Mucosa of stomach (tissue), 1 donor: ENCODE measurements around the gene ZFYVE16.
"Not testable (repeated sequence)": the region's sequence is repeated elsewhere in the genome, so short reads cannot be mapped to it uniquely, and the experiment has no call there.

Source experiments
- H3K27me3 ChIP-seq: one replicate; pipeline ENCODE4 v1.7.0; 2013; ENCODE audit warnings: mild to moderate bottlenecking, low read length; ENCODE audit not compliant: control insufficient read depth, insufficient read depth
- H3K36me3 ChIP-seq: one replicate; pipeline ENCODE4 v1.7.0; 2013; ENCODE audit warnings: low read length; ENCODE audit not compliant: control insufficient read depth, insufficient read depth
- H3K4me1 ChIP-seq: one replicate; pipeline ENCODE4 v1.7.0; 2013; ENCODE audit warnings: mild to moderate bottlenecking, low read length; ENCODE audit not compliant: control insufficient read depth, insufficient read depth
- H3K4me3 ChIP-seq: one replicate; pipeline ENCODE4 v1.7.0; 2013; ENCODE audit warnings: low read length
- H3K9ac ChIP-seq: one replicate; pipeline ENCODE4 v1.7.0; 2013; ENCODE audit warnings: mild to moderate bottlenecking, low read length, moderate library complexity
- H3K9me3 ChIP-seq: one replicate; pipeline ENCODE4 v1.7.0; 2013; ENCODE audit warnings: mild to moderate bottlenecking, low read length, moderate library complexity; ENCODE audit not compliant: control insufficient read depth
- donor health status: Pancreatic carcinoma.

ZFYVE16 gene

DNA sequence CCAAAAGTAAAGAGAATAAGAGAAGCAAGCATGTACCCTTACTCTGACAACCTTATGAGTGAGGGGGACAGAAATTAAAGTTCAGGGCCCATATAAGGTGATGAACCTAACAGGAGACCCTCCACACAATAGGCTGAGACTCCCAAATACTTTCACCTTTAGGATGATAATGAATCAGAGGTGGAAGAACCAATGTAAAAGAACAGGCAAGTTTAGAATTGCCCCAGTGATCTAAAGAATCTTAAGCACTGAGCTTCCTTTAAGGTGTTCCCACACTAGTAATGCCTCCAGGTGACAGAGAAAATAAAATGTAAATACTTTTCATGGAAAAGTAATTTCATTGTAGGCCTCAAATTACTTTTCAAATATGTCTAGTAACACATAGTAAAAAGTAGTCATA, 71.8 kb downstream of the ZFYVE16 start:
- no peak overlapping the region for H3K9ac ChIP-seq

DNA sequence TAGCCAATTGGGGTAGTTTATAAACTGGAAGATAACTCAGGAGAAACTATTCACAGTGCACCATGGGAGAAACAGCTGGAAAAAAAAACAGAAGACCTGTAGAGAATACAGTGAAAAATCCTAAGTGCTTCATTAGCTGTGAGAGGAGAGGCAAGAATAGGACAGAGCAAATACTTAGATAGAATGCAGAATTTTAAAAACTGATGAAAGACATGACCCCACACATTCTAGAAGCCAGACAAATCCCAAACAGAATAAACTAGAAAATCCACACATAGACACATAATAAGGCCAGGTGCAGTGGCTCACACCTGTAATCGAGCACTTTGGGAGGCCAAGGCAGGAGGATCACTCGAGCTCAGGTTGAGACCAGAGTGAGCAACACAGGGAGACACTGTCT, 72.5 kb downstream of the ZFYVE16 start:
- no peaks in the 10 kb centered on the region for H3K9me3 ChIP-seq
- H3K36me3 ChIP-seq = no peaks in the 10 kb centered on the region
- H3K27me3 ChIP-seq = no peaks in the 10 kb centered on the region
- no peak overlapping the region for H3K4me3 ChIP-seq
- H3K9ac ChIP-seq = no peak overlapping the region
- peaks cover 13% of the 10 kb centered on the region for H3K4me1 ChIP-seq

More for the DNA sequence above, 71.8 kb downstream of the ZFYVE16 start:
- H3K4me3 ChIP-seq = no peak overlapping the region
- no peaks in the 10 kb centered on the region for H3K36me3 ChIP-seq
- H3K27me3 ChIP-seq = no peaks in the 10 kb centered on the region
- peaks cover 13% of the 10 kb centered on the region for H3K4me1 ChIP-seq
- H3K9me3 ChIP-seq = no peaks in the 10 kb centered on the region

DNA sequence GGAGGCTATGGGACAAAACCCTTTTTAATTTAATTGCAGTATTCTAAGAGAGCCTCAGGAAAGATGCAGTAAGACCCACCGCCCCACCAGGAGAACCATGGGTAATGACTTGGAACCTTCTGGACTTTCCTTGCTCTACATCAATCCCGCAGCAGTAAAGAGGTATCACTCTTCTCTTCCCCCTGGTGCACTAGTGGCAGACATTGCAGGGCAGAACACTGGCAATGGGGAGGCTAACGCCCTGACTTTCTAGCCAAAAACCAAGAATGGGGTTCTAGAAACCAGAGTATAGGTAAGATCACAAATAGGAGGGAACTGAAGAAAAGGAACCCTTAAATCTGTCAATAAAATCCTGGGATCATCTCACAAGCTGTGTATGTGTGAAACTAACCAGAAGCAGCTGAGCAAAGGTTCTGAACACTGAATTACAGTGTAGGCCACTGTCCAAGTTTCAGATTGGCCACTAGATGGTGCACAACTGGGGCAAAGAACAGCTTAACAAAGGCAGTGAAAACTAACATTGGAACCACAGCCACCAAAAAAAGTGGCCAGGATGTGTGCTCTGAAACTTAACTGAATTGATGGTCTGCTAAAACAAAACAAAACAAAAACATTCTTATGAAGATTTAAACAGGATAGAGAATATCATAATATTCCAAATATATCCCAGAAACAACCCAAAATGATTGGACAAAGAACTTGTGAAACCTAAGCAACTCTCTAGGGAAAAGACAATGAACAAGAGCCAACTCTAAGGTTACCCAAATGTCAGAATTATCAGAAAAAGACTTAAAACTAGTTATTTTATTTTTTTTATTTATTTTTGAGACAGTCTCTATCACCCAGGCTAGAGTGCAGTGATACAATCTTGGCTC, 73.4 kb downstream of the ZFYVE16 start:
- H3K4me1 ChIP-seq = peaks cover 13% of the 10 kb centered on the region
- no peak overlapping the region for H3K9ac ChIP-seq
- no peaks in the 10 kb centered on the region for H3K9me3 ChIP-seq
- H3K36me3 ChIP-seq = no peaks in the 10 kb centered on the region
- no peak overlapping the region for H3K4me3 ChIP-seq
- H3K27me3 ChIP-seq = no peaks in the 10 kb centered on the region

DNA sequence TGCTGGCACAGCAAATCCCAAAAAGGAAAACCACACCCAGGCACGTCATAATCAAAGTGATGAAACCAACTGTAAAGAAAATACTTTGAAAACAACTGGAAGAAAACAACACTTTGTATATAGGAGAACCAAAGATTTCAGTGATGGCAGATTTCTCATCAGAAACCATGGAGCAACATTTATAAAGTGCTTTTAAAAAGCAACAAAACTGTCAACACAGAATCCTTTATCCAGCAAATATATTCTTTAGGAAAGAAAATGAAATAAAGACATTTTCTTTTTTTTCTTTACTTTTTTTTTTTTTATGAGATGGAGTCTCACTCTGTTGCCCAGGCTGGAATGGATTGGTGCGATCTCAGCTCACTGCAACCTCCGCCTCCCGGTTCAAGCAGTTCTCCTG, 74.7 kb downstream of the ZFYVE16 start:
- no peaks in the 10 kb centered on the region for H3K9me3 ChIP-seq
- no peak overlapping the region for H3K4me3 ChIP-seq
- H3K27me3 ChIP-seq = no peaks in the 10 kb centered on the region
- peaks cover 13% of the 10 kb centered on the region for H3K4me1 ChIP-seq
- no peak overlapping the region for H3K9ac ChIP-seq
- no peaks in the 10 kb centered on the region for H3K36me3 ChIP-seq

DNA sequence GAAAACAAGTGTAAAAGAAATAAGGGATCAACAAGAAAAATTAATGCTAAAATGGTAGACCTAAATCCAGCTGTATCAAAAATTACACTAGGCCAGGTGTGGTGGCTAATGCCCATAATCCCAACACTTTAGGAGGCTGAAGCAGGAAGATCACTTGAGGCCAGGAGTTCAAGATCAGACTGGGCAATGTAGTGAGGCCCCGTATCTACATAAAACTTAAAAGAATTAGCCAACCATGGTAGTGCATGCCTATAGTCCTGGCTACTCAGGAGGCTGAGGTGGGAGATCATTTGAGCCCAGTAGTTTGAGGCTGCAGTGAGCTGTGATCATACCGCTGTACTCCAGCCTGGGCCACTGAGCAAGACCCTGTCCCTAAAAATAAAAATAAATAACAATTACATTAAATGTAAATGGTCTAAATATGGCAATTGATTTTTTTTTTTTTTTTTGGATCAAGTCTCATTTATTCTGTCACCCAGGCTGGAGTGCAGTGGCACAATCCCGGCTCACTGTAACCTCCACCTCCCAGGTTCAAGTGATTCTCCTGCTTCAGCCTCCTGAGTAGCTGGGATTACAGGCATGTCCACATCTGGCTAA, 75.9 kb downstream of the ZFYVE16 start:
- Histone ChIP-seq H3K27me3 (no peaks in the 10 kb centered on the region), H3K9me3 (no peaks in the 10 kb centered on the region), H3K9ac (no peak overlapping the region), H3K4me1 (peaks cover 13% of the 10 kb centered on the region), H3K4me3 (no peak overlapping the region), H3K36me3 (no peaks in the 10 kb centered on the region)

DNA sequence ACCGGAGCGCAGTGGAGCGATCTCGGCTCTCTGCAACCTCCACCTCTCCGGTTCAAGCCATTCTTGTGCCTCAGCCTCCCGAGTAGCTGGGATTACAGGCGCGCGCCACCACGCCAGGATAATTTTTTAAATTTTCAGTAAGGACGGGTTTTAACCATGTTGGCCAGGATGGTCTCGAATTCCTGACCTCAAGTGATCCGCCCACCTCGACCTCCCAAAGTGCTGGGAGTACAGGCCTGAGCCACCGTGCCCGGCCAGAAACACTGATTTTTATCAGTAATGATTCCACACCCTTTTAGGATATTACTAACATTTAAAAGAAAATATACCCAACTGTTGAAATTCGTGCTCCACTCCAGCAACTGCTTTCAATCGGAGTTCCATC, 79.6 kb downstream of the ZFYVE16 start:
- no peaks in the 10 kb centered on the region for H3K9me3 ChIP-seq
- H3K27me3 ChIP-seq = no peaks in the 10 kb centered on the region
- no peaks in the 10 kb centered on the region for H3K36me3 ChIP-seq
- no peaks in the 10 kb centered on the region for H3K4me1 ChIP-seq
- peak overlapping the region; percentile 59 for H3K9ac ChIP-seq
- H3K4me3 ChIP-seq = peak overlapping the region; percentile 48

DNA sequence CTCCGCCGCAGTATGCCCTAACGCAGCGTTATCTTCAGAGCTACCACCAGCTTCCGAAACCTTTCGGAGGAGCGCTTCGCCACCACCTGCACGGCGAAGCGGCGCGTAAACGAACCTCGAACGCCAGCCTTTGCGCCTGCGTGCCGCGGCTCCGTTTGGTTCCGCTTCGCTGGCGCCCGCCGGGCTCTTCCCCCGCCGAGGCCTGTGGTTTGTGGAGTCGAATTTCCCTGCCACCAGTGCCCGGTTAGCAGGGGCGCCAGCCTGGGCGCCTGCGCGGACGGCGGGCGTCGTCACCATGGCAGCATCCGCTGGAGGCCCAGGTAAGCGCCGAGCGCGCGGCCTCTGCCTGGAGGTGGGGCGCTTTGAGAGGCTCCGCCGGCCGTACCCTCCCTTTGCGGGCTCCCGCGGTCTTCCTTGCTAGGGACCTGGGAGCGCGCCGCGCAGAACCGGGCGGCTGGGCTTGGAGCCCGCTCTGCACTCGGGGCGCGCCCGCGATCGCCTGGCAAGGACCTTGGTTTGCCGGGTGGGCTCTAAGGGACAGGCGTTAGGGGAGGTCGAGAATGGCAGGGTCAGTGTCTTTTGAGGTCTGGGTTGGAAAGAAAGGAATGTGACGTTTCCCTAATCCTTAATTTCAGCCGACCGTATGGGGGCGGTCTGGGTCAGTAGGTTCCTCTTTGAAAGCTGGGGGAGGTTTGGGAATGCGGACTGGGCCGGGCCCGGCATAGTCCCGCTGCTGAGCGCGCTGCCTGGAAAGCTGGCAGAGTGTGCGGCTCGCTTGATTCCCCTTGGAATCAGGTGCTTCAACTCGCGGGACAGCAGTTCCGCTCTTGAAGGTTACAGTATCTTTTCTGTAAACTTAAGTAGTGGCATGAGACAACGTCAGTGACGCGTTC, 80.2 kb downstream of the ZFYVE16 start, which contains the start of gene FAM151B:
TSS of gene FAM151B (plus strand) at position 272 of the 893 bp plus-strand sequence. CDS start at position 296, 24 bp downstream.
- H3K9me3 ChIP-seq = no peaks in the 10 kb centered on the region
- peak within 1 kb of the TSS; percentile 48 for H3K4me3 ChIP-seq
- H3K4me1 ChIP-seq = no peaks in the 10 kb centered on the region
- peak within 1 kb of the TSS; percentile 59 for H3K9ac ChIP-seq
- no peaks in the 10 kb centered on the region for H3K36me3 ChIP-seq
- no peaks in the 10 kb centered on the region for H3K27me3 ChIP-seq

DNA sequence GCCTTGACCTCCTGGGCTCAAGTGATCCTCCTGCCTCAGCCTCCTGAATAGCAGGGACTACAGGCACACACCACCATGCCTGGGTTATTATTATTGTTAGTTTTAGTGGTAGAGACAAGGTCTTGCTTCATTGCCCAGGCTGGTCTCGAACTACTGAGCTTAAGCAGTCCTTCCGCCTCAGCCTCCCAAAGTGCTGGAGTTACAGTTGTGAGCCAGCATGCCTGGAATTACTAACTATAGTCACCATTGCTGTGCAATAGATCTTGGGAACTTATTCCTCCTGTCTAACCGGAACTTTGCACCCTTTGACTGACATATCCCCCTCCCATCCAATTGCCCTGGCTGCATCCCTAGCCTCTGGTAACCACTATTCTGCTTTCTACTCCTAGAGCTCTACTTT, 83.4 kb downstream of the ZFYVE16 start:
- Histone ChIP-seq H3K36me3 (no peaks in the 10 kb centered on the region), H3K27me3 (no peaks in the 10 kb centered on the region), H3K9ac (no peak overlapping the region), H3K9me3 (no peaks in the 10 kb centered on the region), H3K4me3 (no peak overlapping the region), H3K4me1 (no peaks in the 10 kb centered on the region)

DNA sequence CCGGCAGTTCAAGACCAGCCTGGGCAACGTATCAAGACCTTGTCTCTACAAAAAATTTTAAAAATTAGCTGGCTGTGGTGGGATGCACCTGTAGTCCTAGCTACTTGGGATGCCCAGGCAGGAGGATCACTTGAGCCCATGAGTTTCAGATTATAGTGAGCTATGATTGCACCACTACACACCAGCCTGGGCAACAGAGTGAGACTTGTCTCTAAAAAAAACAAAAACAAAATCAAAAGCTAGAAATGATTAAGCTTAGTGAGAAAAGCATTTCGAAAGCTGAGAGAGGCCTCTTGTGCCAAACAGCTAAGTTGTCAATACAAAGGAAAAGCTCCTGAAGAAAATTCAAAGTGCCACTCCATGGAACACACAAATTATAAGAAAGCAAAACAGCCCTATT, 84.9 kb downstream of the ZFYVE16 start:
- Histone ChIP-seq H3K27me3 (no peaks in the 10 kb centered on the region), H3K4me1 (no peaks in the 10 kb centered on the region), H3K4me3 (no peak overlapping the region), H3K36me3 (no peaks in the 10 kb centered on the region), H3K9me3 (no peaks in the 10 kb centered on the region), H3K9ac (no peak overlapping the region)

DNA sequence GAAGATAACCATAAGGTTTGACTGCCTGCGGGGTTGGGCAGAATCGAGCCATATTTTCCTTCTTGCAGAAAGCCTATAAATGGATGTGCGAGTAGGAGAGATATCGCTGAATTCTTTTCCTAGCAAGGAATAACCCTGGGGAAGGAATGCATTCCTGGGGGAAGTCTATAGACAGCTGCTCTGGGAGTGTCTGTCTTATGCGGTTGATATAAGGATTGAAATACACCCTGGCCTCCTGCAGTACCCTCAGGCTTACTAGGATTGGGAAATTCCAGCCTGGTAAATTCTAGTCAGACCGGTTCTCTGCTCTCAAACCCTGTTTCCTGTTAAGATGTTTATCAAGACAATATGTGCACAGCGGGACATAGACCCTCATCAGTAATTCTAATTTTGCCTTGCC, 85.6 kb downstream of the ZFYVE16 start:
- not testable (repeated sequence) for H3K36me3 ChIP-seq, H3K27me3 ChIP-seq, H3K4me1 ChIP-seq, H3K9ac ChIP-seq, H3K9me3 ChIP-seq, H3K4me3 ChIP-seq

DNA sequence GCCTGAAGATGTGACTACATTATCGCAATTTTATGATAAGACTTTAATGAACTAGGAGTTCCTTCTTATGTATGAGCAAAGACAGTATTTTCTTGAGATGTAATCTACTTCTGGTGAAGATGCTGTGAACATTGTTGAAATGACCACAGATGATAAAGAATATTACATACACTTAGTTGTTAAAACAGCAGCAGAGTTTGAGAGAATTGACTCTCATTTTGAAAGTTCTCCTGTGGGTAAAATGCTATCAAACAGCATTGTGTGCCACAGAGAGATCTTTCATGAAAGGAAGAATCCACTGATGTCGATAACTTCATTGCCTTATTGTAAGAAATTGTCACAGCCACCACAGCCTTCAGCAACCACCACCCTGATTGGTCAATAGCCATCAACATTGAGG, 88.0 kb downstream of the ZFYVE16 start:
- Histone ChIP-seq H3K9ac (no peak overlapping the region), H3K27me3 (no peaks in the 10 kb centered on the region), H3K4me3 (no peak overlapping the region), H3K36me3 (no peaks in the 10 kb centered on the region), H3K9me3 (no peaks in the 10 kb centered on the region), H3K4me1 (no peaks in the 10 kb centered on the region)

DNA sequence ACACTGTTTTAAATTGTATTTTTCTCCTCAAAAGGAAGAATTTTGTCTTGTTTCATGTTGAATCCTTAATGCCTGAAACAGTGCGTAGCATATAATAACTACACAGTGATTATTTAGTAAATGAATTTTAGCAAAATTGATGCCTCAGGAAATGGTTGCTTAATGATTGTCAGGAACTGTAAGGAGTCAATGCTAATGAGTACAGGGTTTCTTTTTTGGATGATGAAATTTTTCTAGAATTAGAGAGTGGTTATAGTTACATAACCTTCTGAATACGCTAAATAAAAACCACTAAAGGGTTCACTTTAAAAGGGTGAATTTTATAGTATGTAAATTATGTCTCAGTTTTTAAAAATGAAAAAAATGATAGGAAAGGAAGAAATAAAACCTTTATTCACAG, 94.9 kb downstream of the ZFYVE16 start:
- H3K9ac ChIP-seq = no peak overlapping the region

More for the DNA sequence above, 94.9 kb downstream of the ZFYVE16 start:
- no peaks in the 10 kb centered on the region for H3K36me3 ChIP-seq
- no peaks in the 10 kb centered on the region for H3K9me3 ChIP-seq
- H3K4me3 ChIP-seq = no peak overlapping the region
- no peaks in the 10 kb centered on the region for H3K4me1 ChIP-seq
- H3K27me3 ChIP-seq = no peaks in the 10 kb centered on the region
